HG03159 (cell line): ENCODE measurements around the gene ACAD10.
"Not testable (repeated sequence)": the region's sequence is repeated elsewhere in the genome, so short reads cannot be mapped to it uniquely, and the experiment has no call there.

ENCODE experiments used
- ATAC-seq: cut with Tn5 transposase; IDR thresholded peaks from one replicate; pipeline ENCODE4 v1.9.1; 2021; ENCODE audit warnings: mild to moderate bottlenecking, moderate library complexity; ENCODE audit not compliant: unreplicated experiment

ACAD10 gene

DNA sequence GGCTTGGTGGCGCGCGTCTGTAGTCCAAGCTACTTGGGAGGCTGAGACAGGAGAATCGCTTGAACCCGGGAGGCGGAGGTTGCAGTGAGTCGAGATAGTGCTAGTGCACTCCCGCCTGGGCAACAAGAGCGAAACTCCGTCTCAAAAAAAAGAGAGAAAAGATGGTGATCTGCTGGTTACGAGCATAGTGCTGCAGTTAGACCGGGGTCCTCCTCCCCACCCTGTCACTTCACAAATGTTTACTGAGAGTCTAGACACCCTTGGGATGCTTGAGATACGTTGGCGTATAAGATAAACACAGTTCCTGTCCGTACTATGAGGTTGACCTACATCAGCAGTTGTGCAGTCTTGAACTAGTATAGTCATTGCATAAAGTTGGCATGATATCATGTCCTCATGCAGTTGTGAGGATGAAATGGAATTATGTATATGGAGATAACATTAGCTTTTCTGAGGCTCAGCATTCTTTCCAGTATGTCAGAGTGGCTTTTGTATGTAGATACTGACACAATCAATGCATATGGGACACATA lies 787 bp downstream of the ACAD10 start:
- no peak for ATAC-seq

DNA sequence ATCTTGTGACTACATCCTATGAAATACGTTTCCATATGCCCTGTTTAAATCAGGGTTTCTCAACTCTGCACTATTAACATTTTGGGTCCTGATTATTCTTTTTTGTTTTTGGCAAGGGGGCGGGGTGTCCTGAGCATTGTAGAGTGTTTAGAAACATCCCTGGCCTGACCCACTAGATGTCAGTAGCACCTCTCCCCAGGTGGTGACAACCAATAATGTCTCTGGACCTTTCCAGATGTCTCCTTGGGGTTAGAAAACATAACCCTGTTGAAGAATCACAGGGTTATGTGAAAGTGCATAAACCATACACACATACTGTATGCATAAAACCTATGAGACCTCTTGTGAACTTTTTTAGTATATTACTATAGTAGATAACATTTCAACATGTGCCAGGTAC lies 1.4 kb downstream of the ACAD10 start:
- no peak for ATAC-seq

DNA sequence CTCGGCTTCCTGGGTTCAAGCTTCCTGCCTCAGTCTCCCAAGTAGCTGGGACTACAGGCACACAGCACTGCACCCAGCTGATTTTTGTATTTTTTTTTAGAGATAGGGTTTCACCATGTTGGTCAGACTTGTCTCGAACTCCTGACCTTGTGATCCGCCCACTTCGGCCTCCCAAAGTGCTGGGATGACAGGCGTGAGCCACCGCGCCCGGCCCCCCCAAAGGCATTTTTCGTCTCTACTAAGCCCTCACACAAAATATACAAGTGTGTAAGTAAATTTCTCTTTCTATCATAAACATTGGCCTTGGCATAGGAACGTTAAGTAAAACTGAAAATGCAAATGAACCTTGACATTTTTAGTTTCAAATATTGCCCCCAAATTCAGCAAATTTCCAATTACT lies 2.1 kb downstream of the ACAD10 start:
- ATAC-seq, result no peak

DNA sequence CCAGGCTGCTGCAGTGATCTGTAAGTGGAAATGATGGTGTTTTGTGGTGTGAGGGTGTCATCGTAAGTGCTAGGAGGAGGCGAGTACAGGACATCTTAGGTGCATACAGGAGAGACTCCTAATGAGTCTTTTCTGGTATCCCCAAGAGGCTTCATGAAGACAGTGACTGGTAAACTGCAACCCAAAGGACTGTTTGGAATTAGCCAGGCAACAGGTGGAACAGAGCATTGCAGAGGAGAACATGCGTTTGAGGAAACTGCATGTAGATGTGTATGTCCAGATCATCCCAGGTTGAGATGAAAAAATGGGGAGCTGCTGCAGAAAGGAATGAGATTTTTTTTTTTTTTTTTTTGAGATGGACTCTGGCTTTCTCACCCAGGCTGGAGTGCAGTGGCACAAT lies 5.4 kb downstream of the ACAD10 start:
- ATAC-seq, result no peak

DNA sequence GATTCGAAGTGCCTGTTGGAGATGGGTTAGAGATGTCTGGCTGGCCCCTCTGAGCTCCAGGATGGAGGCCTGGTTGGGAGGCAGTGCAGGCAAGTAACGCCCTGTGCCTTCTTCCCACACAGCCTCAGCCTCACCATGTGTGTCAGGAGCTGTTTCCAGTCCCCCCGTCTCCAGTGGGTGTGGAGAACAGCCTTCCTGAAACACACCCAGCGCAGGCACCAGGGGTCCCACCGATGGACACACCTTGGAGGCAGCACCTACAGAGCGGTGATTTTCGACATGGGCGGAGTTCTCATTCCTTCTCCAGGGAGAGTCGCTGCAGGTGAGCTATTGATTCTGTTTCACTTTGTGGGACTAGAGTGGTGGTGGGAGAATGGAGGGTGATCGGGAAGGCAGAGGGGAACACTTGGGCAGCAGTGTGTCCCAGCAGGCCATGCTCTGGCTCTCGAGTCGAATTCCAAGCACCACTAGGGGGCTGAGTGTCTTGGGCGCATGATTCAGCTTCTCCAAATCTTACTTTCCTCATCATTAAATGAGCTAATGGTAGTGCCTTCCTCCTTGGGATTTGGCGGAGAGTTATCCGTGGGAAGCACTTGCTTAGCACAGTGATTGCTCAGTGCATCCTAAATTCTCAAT lies 6.8 kb downstream of the ACAD10 start:
- ATAC-seq, result no peak

DNA sequence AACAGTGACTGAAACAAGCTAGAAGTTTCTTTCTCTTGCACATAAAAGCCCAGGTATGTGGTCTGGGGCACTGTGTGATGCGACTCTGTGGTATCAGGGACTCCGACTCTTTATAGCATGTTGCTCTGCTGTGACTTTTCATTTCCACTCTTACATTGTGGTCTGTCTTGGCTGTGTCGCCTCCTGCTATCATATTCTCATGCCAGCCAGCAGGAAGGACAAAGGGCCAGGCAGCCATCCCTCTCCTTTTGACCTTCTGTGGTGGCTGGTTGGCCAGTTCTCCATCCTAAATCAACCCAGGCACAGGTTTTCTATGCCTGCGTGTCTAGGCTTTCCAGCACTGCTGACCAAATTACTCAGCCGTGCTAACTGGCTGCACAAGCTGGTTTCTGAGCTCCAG lies 8.0 kb downstream of the ACAD10 start:
- no peak for ATAC-seq

DNA sequence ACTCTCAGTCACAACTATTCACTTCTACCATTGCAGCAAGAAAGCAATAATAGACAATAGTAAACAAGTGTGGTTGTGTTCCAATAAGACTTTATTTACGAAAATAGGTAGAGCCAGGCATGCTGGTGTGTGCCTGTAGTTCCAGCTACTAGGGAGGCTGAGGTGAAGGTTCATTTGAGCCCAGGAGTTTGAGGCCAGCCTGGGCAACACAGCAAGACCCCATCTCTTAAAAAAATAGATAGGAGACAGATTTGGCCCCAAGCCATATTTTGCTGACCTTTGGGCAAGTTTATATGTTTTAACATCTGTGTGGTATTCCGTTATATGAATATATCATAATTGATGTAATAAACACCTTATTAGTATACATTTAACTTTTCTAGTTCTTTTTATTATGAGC lies 14.1 kb downstream of the ACAD10 start:
- ATAC-seq, result no peak

DNA sequence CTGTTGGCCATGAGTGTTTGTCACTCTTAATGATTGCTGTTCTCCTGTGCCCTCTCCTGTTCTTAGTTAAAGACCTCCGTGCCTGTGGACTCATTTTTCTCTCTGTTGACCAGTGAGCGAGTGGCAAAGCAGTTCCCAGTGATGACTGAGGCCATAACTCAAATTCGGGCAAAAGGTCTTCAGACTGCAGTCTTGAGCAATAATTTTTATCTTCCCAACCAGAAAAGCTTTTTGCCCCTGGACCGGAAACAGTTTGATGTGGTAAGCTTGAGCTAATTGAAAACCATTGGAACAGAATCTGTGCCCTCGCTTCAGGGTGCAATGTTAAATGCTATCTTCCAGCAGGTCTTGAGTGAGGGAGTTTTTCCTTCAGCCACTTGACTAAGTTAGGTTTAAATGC lies 19.8 kb downstream of the ACAD10 start:
- no peak for ATAC-seq

DNA sequence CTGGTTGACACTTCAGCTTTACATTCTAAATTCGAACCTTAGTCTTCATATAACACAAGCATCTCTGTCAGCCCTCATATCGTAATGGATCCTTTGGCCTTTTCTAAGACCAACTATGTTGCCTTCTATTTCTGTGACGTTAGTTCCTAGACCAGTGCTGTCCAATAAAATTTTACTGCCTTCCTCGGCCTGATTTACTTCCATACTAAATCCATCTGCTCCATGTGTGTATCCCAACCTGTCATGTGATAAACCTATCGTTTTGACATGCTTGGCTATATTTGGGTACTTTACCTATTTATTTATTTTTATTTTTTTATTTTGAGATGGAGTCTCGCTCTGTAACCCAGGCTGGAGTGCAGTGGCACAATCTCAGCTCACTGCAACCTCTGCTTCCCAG lies 20.3 kb downstream of the ACAD10 start:
- no peak for ATAC-seq

DNA sequence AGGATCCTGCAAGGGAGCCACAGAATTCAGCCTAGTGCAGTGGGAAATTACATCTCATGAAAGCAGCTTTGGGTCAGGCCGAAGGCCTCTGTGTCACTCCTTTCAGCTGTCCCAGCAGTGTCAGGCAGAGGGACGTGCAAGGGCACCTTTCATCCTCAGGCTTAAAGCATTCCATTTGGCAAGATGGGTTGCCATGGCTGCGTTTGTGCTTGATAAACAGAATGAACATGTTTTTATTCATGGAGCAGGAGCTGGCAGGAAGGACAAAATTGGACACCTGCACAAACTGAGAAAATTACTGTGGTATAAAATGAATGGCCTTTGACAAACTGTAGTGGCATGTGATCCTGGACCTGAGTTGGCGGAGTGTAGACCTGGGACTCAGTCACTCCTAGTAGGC lies 29.4 kb downstream of the ACAD10 start:
- ATAC-seq, result no peak

DNA sequence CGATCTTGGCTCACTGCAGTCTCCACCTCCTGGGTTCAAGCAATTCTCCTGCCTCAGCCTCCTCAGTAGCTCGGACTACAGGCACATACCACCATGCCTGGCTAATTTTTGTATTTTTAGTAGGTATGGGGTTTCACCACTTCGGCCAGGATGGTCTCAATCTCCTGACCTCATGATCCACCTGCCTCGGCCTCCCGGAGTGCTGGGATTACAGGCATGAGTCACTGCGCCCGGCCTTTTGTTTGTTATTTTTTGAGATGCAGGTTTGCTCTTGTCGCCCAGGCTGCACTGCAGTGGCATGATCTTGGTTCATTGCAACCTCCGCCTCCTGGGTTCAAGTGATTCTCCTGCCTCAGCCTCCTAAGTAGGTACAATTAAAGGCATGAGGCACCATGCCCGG lies 33.5 kb downstream of the ACAD10 start:
- not testable (repeated sequence) for ATAC-seq

DNA sequence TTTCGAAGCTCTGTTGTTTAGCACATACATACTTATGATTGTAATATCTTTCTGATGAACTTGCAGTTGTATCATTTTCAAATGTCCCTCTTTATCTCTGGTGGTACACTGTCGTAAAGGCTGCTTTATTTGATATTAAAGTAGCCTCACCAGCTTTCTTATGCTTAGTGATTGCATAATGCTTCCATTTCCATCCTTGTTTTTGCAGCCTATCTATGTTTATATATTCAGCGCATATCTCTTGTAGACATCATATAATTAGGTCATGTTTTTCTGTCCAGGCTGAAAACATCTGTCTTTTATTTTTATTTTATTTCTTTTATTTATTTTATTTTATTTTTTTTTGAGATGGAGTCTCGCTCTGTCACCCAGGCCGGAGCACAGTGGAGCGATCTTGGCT lies 34.6 kb downstream of the ACAD10 start:
- ATAC-seq, result no peak

DNA sequence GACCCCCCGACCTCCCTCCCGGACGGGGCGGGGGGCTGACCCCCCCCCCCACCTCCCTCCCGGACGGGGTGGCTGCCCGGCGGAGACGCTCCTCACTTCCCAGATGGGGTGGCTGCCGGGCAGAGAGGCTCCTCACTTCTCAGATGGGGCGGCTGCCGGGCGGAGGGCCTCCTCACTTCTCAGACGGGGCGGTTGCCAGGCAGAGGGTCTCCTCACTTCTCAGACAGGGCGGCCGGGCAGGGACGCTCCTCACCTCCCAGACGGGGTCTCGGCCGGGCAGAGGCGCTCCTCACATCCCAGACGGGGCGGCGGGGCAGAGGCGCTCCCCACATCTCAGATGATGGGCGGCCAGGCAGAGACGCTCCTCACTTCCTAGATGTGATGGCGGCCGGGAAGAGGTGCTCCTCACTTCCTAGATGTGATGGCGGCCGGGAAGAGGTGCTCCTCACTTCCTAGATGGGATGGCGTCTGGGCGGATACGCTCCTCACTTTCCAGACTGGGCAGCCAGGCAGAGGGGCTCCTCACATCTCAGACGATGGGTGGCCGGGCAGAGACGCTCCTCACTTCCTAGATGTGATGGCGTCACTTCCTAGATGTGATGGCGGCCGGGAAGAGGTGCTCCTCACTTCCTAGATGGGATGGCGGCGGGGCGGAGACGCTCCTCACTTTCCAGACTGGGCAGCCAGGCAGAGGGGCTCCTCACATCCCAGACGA lies 38.0 kb downstream of the ACAD10 start:
- not testable (repeated sequence) for ATAC-seq

DNA sequence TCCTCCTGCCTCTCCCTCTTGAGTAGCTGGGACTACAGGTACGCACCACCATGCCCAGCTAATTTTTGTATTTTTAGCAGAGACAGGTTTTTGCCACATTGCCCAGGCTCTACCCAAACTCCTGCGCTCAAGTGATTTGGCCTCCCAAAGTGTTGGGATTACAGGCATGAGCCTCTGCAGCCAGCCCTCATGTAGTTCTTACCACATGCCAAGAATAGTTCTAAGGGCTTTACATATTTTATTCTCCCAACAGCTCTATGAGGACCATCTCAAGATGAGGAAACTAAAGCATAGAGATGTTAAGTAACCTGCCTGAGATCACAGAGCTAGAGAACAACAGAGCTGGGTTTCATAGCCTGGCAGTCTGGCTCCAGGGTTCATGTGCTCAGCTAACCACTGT lies 42.9 kb downstream of the ACAD10 start:
- ATAC-seq, result no peak

DNA sequence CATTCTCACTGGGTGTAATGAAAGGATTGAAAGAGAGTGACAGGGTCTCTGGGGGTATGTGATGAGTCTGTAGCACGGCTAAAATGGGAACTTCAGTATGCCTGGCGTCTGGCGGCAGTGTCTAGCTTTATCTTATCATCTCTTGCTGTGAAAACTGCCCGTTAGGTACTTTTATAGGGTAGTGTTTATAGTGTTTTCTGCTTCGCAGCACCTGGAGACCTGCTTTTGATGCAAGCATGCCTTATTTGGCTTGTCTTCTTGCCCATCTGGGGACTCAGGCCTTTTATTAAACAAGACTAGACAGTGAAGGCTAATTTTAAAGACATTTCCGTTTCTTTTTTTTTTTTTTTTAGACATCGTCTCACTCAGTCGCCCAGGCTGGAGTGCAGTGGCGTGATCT lies 44.6 kb downstream of the ACAD10 start:
- no peak for ATAC-seq

DNA sequence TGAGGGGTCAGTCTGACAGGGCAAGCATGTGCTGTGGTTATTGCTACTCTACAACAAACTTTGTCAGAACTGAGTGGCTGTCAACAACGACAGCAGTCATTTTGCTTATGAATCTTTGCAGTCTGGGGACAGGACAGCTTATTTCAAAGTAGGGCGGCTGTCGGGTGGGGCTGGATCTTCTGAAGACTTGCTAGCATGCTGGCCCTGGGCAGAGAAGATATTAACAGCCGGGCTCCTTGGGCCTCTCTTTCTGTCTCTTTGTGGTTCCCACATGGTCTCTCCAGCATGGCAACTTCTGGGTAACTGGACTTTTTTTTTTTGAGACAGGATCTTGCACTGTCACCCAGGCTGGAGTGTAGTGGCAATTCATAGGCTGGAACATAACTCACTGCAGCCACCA lies 46.9 kb downstream of the ACAD10 start:
- no peak for ATAC-seq

DNA sequence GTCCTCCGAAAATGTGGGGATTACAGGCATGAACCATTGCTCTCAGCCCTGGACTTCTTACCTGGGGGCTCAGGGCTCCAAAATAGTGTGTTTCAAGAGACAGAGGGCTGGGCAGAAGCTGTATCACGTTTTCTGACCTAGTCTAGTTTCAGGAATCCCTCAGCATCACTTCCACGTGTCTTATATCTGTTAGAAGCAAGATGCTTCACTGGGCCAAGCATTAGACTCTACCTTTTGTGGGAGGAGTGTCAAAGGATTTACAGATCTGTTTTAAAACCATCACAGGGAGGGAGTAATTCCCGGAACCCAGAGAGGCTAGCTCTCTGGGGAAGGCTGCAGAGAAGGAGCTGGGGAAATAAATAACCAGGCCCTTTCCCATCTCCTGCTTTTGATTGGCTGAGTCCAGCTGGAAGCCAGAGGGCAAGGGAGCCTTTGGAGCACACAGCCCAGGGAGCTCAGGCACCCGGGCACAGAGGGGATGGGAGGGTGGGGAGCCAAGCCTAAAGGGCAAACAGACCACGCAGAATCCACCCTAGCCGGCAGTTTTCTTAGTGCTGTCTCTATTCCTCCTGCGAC lies 47.6 kb downstream of the ACAD10 start:
- ATAC-seq, result no peak

DNA sequence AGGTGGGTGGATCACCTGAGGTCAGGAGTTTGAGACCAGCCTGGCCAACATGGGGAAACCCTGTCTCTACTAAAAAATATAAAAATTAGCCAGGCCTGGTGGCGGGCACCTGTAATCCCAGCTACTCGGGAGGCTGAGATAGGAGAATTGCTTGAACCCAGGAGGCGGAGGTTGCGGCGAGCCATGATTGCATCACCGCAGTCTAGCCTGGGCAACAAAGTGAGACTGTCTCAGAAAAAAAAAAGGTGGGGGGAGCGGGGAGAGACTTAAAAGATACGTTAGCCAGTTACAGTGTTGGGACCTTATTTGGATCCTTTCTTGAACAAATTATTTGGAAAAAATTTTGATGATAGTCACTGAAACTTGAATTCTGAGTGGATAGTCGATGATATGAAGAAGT lies 53.7 kb downstream of the ACAD10 start:
- ATAC-seq, result not testable (repeated sequence)

DNA sequence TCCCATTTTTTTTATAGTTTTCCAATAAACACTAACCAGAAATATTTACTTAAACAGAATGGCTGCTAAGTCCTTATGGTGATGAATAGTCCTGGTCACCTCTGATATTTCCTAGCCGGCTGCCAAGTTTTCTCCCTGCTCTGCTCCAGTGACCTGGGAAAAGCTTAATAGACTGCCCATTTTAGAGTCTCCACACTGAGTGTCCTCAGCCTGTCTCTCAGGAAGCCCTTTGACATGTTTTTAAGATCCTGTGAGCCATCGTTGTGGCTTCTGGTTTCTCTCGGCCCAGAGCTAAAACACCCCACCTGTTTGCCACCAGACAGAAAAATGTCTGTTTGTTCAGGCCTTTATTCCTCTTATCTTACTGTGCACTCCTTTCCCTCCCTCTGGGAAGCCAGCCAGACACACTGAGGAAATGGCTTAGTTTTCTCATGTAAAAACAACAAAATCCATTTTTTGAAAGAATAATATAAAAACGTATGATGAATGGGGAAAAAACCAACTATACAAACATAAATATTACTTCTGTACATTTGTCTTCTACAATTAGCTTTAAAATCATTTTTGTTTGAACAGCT lies 55.5 kb downstream of the ACAD10 start:
- no peak for ATAC-seq

DNA sequence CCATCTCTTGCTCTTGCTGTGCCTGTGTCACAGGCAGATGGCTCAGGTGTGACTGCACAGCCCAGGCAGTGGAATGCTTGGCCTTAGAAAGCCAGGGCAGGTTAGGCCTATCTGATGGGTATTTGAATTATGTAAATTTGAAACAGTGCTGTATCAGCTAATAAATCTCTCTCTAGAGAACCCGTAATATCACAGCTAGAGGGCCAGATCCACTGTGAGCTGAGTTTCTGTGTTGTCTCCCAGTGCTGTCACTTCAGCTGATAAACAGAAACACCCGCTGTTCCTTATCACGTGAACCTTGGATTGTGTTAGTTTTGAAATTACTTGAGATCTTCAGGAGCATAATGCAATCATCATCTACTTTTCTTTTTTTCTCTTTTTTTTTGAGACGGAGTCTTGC lies 59.4 kb downstream of the ACAD10 start:
- ATAC-seq, result no peak

DNA sequence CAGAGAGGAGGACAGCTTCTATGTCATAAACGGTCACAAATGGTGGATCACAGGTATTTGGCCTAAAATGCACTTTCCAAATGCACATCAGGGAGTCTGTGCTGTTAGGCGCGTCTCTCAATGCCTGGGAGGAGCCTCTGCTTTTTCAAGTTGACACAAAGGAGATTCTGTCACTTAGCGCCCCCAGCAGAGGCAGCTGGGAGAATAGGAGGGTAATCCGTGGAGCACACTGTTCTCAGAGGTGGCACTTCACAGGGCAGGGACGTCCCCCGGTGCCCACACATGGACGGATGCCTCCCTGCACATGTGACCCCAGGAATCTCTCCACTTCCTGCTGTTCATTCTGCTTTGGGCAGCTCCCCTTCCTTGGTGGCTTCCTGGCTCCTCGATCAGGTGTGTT lies 61.5 kb downstream of the ACAD10 start:
- no peak for ATAC-seq

DNA sequence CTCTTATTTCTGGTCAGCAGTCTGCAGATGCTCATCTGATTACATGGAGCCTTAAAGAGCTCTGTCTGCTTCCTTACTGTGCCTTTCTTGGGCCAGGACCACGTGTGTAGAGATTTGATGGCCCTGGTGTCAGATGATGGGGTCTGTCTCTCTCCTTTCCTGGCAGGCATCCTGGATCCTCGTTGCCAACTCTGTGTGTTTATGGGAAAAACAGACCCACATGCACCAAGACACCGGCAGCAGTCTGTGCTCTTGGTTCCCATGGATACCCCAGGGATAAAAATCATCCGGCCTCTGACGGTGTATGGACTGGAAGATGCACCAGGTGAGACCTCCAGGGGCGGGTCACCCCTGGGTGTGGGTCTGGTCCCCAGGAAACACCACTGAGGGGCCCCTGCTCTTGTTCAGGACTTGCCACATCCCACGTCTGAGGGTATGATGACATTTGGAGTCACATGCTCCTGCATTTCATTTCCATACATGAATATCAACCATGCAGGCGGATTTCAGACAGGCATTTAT lies 62.4 kb downstream of the ACAD10 start:
- no peak for ATAC-seq
